Coronary artery (tissue), 2 donors: ENCODE measurements around the gene PFDN4.
"Not testable (repeated sequence)": the region's sequence is repeated elsewhere in the genome, so short reads cannot be mapped to it uniquely, and the experiment has no call there.

Experiments
- DNase-seq: peaks from one replicate; pipeline ENCODE4 v3.0.0-alpha.2; 2017; ENCODE audit warnings: low spot score
- H3K27ac ChIP-seq, 2 donors: fragments of 200-600 bp; sonication (generic); one replicate each; pipeline ENCODE4 v1.5.1; 2016 to 2019
- H3K4me3 ChIP-seq: fragments of 200-600 bp; sonication (generic); 2 replicates; pipeline ENCODE4 v1.5.1; 2016; ENCODE audit warnings: mild to moderate bottlenecking, moderate library complexity
- CTCF ChIP-seq: fragments of 200-600 bp; sonication (generic); IDR thresholded peaks from one replicate; pipeline ENCODE4 v1.5.1; 2019; ENCODE audit warnings: antibody characterized with exemption

The PFDN4 gene

GRCh38 chr20:54244113-54244512 is 36.2 kb downstream of the PFDN4 start:
- Histone ChIP-seq H3K4me3 (no peak overlapping the region), H3K27ac (no peak overlapping the region)
- TF ChIP-seq CTCF, result no peak
- DNase-seq, result no peak

GRCh38 chr20:54248705-54249104 is 40.8 kb downstream of the PFDN4 start:
- DNase-seq, H3K4me3 ChIP-seq, H3K27ac ChIP-seq: not testable (repeated sequence)

- Histone ChIP-seq H3K4me3 (no peak overlapping the region), H3K27ac (no peak overlapping the region)
- DNase-seq, result no peak
- no peak for TF ChIP-seq CTCF
Observed at GRCh38 chr20:54250691-54251090, 42.8 kb downstream of the PFDN4 start.

- no peak for DNase-seq
- TF ChIP-seq CTCF, result no peak
- H3K27ac ChIP-seq, result no peak overlapping the region
- H3K4me3 ChIP-seq, result no peak overlapping the region
Observed at GRCh38 chr20:54251096-54251495, 43.2 kb downstream of the PFDN4 start.

- H3K4me3 ChIP-seq, result no peak overlapping the region
- no peak for DNase-seq
- TF ChIP-seq CTCF, result no peak
- H3K27ac ChIP-seq, result no peak overlapping the region
Observed at GRCh38 chr20:54254596-54254995, 46.7 kb downstream of the PFDN4 start.

GRCh38 chr20:54255157-54255556 is 47.3 kb downstream of the PFDN4 start:
- H3K27ac ChIP-seq, result no peak overlapping the region
- no peak for DNase-seq

GRCh38 chr20:54256202-54256601 is 48.3 kb downstream of the PFDN4 start:
- Histone ChIP-seq H3K27ac (no peak overlapping the region), H3K4me3 (no peak overlapping the region)
- DNase-seq, result no peak
- TF ChIP-seq CTCF, result no peak

More at GRCh38 chr20:54255157-54255556, 47.3 kb downstream of the PFDN4 start:
- TF ChIP-seq CTCF, result no peak
- H3K4me3 ChIP-seq, result no peak overlapping the region
